Measurements from ENCODE around the gene SUGCT.
"Not testable (repeated sequence)": the region's sequence is repeated elsewhere in the genome, so short reads cannot be mapped to it uniquely, and the experiment has no call there.

Gene SUGCT

DNA sequence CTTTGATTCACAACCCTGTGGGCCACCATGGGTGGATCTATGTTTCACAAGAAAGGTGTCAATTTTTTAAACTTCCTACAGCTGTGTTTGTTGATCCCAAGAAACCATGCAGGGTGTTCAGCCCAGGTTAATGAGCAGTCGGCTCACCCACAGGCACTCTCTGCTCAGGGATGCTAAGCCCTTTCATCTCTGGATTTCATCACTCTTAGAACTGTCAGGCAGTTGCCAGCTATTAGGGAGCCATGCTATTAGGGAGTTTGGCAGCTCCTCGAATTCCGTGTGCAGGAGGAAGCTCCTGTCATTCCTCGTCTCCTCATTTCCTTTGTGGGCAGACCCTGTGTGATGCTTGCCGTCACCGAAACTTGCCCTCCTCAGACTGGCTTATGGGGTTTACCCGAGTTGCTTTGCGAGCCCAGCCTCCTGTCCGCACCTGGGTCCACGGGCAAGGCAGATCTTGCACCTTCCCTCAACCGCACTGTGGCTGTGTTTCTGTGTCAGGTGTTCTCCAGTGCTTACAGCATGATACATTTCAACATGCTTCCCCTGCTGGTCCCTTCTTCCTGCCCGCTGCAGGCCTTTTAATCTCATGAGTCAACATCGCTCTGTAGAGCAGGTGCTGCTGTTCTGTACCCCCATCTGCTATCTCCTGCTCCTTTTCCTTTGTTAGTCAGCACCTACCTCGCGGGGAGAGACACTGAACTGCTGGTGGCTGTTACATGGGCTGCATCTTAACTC lies 509.8 kb downstream of the SUGCT start:
- H3K9me3 ChIP-seq (ENCODE audit: severe bottlenecking): no peaks in the 10 kb centered on the region
- DNase-seq: peak; percentile 54
- no peaks in the 10 kb centered on the region for H3K27me3 ChIP-seq (ENCODE audit: insufficient read depth, low read depth, severe bottlenecking)
- peak overlapping the region; percentile 50 for H3K27ac ChIP-seq
- no peaks in the 10 kb centered on the region for H3K36me3 ChIP-seq
- no peak overlapping the region for H3K4me3 ChIP-seq (ENCODE audit: low read depth, low read length)
- TF ChIP-seq, protein P1, sequence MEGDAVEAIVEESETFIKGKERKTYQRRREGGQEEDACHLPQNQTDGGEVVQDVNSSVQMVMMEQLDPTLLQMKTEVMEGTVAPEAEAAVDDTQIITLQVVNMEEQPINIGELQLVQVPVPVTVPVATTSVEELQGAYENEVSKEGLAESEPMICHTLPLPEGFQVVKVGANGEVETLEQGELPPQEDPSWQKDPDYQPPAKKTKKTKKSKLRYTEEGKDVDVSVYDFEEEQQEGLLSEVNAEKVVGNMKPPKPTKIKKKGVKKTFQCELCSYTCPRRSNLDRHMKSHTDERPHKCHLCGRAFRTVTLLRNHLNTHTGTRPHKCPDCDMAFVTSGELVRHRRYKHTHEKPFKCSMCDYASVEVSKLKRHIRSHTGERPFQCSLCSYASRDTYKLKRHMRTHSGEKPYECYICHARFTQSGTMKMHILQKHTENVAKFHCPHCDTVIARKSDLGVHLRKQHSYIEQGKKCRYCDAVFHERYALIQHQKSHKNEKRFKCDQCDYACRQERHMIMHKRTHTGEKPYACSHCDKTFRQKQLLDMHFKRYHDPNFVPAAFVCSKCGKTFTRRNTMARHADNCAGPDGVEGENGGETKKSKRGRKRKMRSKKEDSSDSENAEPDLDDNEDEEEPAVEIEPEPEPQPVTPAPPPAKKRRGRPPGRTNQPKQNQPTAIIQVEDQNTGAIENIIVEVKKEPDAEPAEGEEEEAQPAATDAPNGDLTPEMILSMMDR (IDR thresholded peaks at IDR 0.05; ENCODE audit: low read depth, low read length): no peak

DNA sequence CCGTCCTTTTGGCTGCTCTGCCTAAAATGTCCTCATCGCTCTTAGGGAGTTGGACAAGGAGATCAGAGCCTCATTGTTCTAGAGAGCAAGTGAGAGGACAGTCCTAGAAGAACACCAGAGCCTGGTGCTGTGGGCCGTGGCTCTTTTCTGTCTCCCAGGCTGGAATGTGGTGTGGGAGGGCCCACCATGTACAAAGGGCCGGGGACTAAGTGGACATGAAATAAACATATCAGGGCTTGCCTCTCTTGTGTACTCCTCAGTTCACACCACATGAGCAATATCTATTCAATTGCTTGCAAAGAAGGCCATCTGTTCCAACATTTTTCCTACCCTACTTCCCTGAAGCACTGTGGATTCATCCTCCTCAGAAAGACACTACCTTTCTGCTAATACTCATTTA lies 510.4 kb downstream of the SUGCT start:
- H3K27ac ChIP-seq: peak overlapping the region; percentile 50
- no peaks in the 10 kb centered on the region for H3K36me3 ChIP-seq
- H3K9me3 ChIP-seq (ENCODE audit: severe bottlenecking): no peaks in the 10 kb centered on the region
- H3K4me3 ChIP-seq (ENCODE audit: low read depth, low read length): no peak overlapping the region
- H3K27me3 ChIP-seq (ENCODE audit: insufficient read depth, low read depth, severe bottlenecking): no peaks in the 10 kb centered on the region
- TF ChIP-seq, protein P1 (IDR thresholded peaks at IDR 0.05; ENCODE audit: low read depth, low read length): no peak
- DNase-seq: no peak

DNA sequence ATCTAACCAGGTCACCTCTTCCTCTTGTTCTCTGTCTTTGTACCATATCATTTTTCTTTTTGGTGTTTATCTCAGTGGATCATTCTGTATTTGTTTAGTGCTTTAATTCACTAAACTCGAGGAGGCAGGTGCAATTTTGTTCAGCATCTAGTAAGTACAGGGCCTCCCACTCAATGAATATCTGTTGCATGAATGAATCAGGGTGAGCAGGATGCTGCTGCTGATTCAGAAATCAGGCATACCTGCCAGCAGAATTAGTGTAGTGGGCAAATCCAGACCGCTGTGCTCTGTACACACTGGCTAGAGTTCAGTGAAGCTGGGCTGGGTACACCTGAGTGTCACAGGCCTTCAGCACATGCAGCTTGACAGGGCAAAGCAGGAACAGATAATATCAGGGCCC lies 511.9 kb downstream of the SUGCT start:
- no peak for DNase-seq

GRCh38 chr7:40647719-40648118 lies 512.9 kb downstream of the SUGCT start:
- no peaks in the 10 kb centered on the region for H3K36me3 ChIP-seq
- DNase-seq: no peak
- H3K27me3 ChIP-seq (ENCODE audit: insufficient read depth, low read depth, severe bottlenecking): no peaks in the 10 kb centered on the region
- no peak overlapping the region for H3K4me3 ChIP-seq (ENCODE audit: low read depth, low read length)
- TF ChIP-seq, protein P1 (IDR thresholded peaks at IDR 0.05; ENCODE audit: low read depth, low read length): no peak
- H3K27ac ChIP-seq: no peak overlapping the region
- H3K9me3 ChIP-seq (ENCODE audit: severe bottlenecking): no peaks in the 10 kb centered on the region

More for the DNA sequence above, 511.9 kb downstream of the SUGCT start:
- no peaks in the 10 kb centered on the region for H3K36me3 ChIP-seq
- H3K4me3 ChIP-seq (ENCODE audit: low read depth, low read length): no peak overlapping the region
- H3K9me3 ChIP-seq (ENCODE audit: severe bottlenecking): no peaks in the 10 kb centered on the region
- H3K27ac ChIP-seq: no peak overlapping the region
- H3K27me3 ChIP-seq (ENCODE audit: insufficient read depth, low read depth, severe bottlenecking): no peaks in the 10 kb centered on the region
- TF ChIP-seq, protein P1 (IDR thresholded peaks at IDR 0.05; ENCODE audit: low read depth, low read length): no peak

- Histone ChIP-seq H3K4me3 (ENCODE audit: low read depth, low read length) (no peak overlapping the region), H3K36me3 (no peaks in the 10 kb centered on the region), H3K27me3 (ENCODE audit: insufficient read depth, low read depth, severe bottlenecking) (no peaks in the 10 kb centered on the region), H3K9me3 (ENCODE audit: severe bottlenecking) (no peaks in the 10 kb centered on the region), H3K27ac (no peak overlapping the region)
- DNase-seq: no peak
- TF ChIP-seq, protein P1 (IDR thresholded peaks at IDR 0.05; ENCODE audit: low read depth, low read length): no peak
Measured at GRCh38 chr7:40649247-40649646, 514.4 kb downstream of the SUGCT start.

DNA sequence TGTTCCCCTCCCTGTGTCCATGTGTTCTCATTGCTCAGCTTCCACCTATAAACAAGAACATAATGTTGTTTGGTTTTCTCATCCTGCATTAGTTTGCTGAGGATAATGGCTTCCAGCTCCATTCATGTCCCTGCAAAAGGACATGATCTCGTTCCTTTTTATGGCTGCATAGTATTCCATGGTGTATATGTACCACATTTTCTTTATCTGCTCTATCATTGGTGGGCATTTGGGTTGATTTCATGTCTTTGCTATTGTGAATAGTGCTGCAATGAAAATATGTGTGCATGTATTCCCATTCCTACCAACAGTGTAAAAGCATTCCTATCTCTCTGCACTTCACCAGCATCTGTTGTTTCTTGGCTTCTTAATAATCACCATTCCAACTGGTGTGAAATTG lies 516.1 kb downstream of the SUGCT start:
- H3K27me3 ChIP-seq (ENCODE audit: insufficient read depth, low read depth, severe bottlenecking); H3K4me3 ChIP-seq (ENCODE audit: low read depth, low read length); DNase-seq; H3K36me3 ChIP-seq; H3K27ac ChIP-seq; H3K9me3 ChIP-seq (ENCODE audit: severe bottlenecking): not testable (repeated sequence)

Data from WERI-Rb-1 (cell line).